Vagina (tissue), 2 donors: ENCODE data around the gene JADE1. TPM values are rescaled to one million over a fixed set of nuclear protein-coding genes. Genes with fewer than 3 reads are reported as not detected.

ENCODE experiments used
- DNase-seq, 2 donors: peaks; one replicate each; pipeline ENCODE4 v3.0.0-alpha.2; 2017; ENCODE audit errors: extremely low spot score in 2 of 2
- H3K27ac ChIP-seq: fragments of 200-600 bp; sonication (generic); one replicate; pipeline ENCODE4 v1.5.1; 2019
- H3K27me3 ChIP-seq: fragments of 200-600 bp; sonication (generic); one replicate; pipeline ENCODE4 v1.5.1; 2019
- H3K36me3 ChIP-seq, 2 donors: fragments of 200-600 bp; sonication (generic); one replicate each; pipeline ENCODE4 v1.5.1; 2017 to 2019
- H3K4me1 ChIP-seq: fragments of 200-600 bp; sonication (generic); one replicate; pipeline ENCODE4 v1.5.1; 2019
- H3K4me3 ChIP-seq, 2 donors: fragments of 200-600 bp; sonication (generic); 1 replicate in 1 of 2; 2 replicates in 1 of 2; pipeline ENCODE4 v1.5.1; 2016 to 2019
- H3K9me3 ChIP-seq: fragments of 200-600 bp; sonication (generic); one replicate; pipeline ENCODE4 v1.5.1; 2019
- POLR2A ChIP-seq, 2 donors: fragments of 450-650 bp; IDR thresholded peaks; one replicate each; pipeline ENCODE4 v1.6.1; 2017; ENCODE audit warnings: antibody characterized with exemption in 2 of 2, mild to moderate bottlenecking in 2 of 2, moderate library complexity in 2 of 2
- POLR2AphosphoS5 ChIP-seq, 2 donors: sonication (generic); formaldehyde crosslinking; IDR thresholded peaks; one replicate each; pipeline ENCODE4 v1.9.0; 2017; ENCODE audit warnings: antibody characterized with exemption in 2 of 2, mild to moderate bottlenecking in 2 of 2, low read depth in 1 of 2; ENCODE audit not compliant: insufficient read depth in 1 of 2
- intact Hi-C: fragments of 100-400 bp; cut with DNase I; formaldehyde crosslinking; loops from one replicate; pipeline ENCODE4 v1.15.1; 2023
- total RNA-seq: library from RNA; depleted of rRNA; stranded (reverse); fragments of >200 nt; gene quantifications from one replicate; pipeline ENCODE4 v1.2.3, GENCODE V29; 2016
- TF ChIP-seq, protein P1 (sequence below), 3 experiments: fragments of 450-650 bp in 2 of 3; fragments of 200-600 bp in 1 of 3; sonication (generic) in 1 of 3; IDR thresholded peaks; one replicate each; pipeline ENCODE4 v1.5.1; 2017 to 2019; ENCODE audit warnings: antibody characterized with exemption in 3 of 3, mild to moderate bottlenecking in 2 of 3, moderate library complexity in 2 of 3

The JADE1 gene
- total RNA-seq, 1 donor from 2014 or later, result 29.0 TPM

DNA sequence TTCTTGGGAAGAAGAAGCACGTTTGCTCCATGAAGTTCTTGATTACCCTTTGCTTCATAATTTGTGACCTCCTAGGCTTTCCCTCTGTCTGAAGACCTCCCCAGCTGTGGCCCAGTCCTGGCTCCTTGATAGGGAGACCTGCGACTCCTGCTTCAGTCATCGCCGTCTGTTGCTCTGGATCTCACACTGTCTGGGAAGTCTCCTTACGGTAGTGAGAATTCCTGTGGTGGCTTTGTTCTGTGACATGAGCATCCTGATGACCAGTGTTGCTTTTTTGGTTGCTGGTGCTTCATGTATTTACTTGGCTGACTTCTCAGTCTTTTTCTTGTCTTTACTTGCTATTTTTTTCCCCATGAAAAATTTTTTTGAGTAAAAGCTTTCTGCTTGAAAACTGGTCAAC is 44.2 kb downstream of the JADE1 start:
- Histone ChIP-seq H3K27ac (no peak overlapping the region), H3K27me3 (no peaks in the 10 kb centered on the region), H3K4me3 (no peak overlapping the region), H3K36me3 (peaks cover 0 to 87% of the 10 kb centered on the region in 2 donors), H3K9me3 (no peaks in the 10 kb centered on the region), H3K4me1 (peaks cover 6% of the 10 kb centered on the region)
- TF ChIP-seq POLR2A (IDR thresholded peaks at IDR 0.05), result no peak
- TF ChIP-seq, protein P1, sequence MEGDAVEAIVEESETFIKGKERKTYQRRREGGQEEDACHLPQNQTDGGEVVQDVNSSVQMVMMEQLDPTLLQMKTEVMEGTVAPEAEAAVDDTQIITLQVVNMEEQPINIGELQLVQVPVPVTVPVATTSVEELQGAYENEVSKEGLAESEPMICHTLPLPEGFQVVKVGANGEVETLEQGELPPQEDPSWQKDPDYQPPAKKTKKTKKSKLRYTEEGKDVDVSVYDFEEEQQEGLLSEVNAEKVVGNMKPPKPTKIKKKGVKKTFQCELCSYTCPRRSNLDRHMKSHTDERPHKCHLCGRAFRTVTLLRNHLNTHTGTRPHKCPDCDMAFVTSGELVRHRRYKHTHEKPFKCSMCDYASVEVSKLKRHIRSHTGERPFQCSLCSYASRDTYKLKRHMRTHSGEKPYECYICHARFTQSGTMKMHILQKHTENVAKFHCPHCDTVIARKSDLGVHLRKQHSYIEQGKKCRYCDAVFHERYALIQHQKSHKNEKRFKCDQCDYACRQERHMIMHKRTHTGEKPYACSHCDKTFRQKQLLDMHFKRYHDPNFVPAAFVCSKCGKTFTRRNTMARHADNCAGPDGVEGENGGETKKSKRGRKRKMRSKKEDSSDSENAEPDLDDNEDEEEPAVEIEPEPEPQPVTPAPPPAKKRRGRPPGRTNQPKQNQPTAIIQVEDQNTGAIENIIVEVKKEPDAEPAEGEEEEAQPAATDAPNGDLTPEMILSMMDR (IDR thresholded peaks at IDR 0.05), result no peak
- no peak for TF ChIP-seq POLR2AphosphoS5 (IDR thresholded peaks at IDR 0.05; ENCODE audit: insufficient read depth in 1 of 2, low read depth in 1 of 2)
- DNase-seq, result no peak
- intact Hi-C loops, result no loop called here

DNA sequence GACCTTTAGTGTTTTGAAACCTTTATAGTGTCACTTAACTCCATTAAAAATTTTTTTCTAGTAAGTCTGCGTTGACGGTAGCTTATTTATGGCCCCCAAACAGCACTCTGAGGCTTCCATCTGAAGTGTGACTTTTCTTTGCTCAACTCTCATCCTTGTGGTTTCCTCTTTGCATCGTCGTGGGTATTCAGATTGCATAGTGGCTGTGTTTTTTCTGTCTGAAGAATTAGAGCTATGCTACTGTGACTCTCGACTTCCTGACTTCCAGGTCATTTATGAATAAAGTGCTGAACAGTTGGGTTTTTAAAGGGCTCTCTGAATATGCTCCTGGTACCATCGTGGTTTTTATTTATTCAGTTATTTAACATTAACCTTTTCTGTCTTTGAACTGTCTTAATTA is 44.9 kb downstream of the JADE1 start:
- Histone ChIP-seq H3K27me3 (no peaks in the 10 kb centered on the region), H3K4me3 (no peak overlapping the region), H3K9me3 (no peaks in the 10 kb centered on the region), H3K4me1 (peaks cover 12% of the 10 kb centered on the region), H3K36me3 (peaks cover 0 to 80% of the 10 kb centered on the region in 2 donors), H3K27ac (no peak overlapping the region)
- intact Hi-C loops, result no loop called here
- TF ChIP-seq POLR2AphosphoS5 (IDR thresholded peaks at IDR 0.05; ENCODE audit: insufficient read depth in 1 of 2, low read depth in 1 of 2), result no peak
- TF ChIP-seq POLR2A (IDR thresholded peaks at IDR 0.05), result no peak
- TF ChIP-seq, protein P1 (IDR thresholded peaks at IDR 0.05), result no peak
- DNase-seq, result no peak

DNA sequence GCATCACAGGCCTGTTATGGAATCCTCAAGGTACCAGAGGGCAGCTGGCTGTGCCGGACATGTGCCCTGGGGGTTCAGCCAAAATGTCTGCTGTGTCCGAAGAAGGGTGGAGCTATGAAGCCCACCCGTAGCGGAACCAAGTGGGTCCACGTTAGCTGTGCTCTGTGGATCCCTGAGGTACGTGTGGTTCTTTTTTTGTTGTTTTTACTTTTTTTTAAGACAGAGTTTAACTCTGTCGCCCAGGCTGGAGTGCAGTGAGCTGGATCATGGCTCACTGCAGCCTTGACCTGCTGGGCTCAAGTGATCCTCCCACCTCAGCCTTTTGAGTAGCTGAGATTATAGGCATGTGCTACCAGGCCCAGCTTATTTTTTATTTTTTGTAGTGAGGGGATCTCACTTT is 46.1 kb downstream of the JADE1 start:
- H3K4me1 ChIP-seq, result peaks cover 23% of the 10 kb centered on the region
- intact Hi-C loops, result no loop called here
- H3K4me3 ChIP-seq, result no peak overlapping the region
- H3K36me3 ChIP-seq, result peaks cover 0 to 74% of the 10 kb centered on the region in 2 donors
- DNase-seq, result no peak
- H3K27ac ChIP-seq, result no peak overlapping the region
- H3K27me3 ChIP-seq, result no peaks in the 10 kb centered on the region
- no peak for TF ChIP-seq POLR2A (IDR thresholded peaks at IDR 0.05)
- no peaks in the 10 kb centered on the region for H3K9me3 ChIP-seq

DNA sequence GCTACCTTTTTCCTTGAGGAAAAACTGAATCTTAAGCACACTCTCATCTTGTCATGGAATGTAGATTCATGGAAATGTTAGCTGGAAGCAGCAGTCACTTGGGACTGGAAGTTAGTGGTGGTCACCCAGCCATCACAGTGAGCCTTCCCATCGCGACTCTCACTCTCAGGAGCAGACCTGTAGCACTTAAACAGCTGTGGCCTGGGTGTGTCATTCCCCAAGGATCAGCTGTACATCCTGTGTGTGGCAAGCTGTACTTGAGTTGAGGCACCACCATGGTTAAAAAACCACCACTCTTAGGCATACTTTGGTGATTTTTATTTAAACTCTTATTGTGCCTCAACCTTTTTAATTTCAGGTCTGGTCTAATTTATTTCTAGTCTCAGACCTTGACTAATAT is 46.7 kb downstream of the JADE1 start:
- no peak overlapping the region for H3K27ac ChIP-seq
- H3K4me1 ChIP-seq, result peaks cover 24% of the 10 kb centered on the region
- peaks cover 0 to 75% of the 10 kb centered on the region in 2 donors for H3K36me3 ChIP-seq
- no peaks in the 10 kb centered on the region for H3K27me3 ChIP-seq
- no peaks in the 10 kb centered on the region for H3K9me3 ChIP-seq
- intact Hi-C loops, result no loop called here
- no peak overlapping the region for H3K4me3 ChIP-seq
- TF ChIP-seq POLR2AphosphoS5 (IDR thresholded peaks at IDR 0.05; ENCODE audit: insufficient read depth in 1 of 2, low read depth in 1 of 2), result no peak
- TF ChIP-seq, protein P1 (IDR thresholded peaks at IDR 0.05), result no peak
- no peak for DNase-seq

DNA sequence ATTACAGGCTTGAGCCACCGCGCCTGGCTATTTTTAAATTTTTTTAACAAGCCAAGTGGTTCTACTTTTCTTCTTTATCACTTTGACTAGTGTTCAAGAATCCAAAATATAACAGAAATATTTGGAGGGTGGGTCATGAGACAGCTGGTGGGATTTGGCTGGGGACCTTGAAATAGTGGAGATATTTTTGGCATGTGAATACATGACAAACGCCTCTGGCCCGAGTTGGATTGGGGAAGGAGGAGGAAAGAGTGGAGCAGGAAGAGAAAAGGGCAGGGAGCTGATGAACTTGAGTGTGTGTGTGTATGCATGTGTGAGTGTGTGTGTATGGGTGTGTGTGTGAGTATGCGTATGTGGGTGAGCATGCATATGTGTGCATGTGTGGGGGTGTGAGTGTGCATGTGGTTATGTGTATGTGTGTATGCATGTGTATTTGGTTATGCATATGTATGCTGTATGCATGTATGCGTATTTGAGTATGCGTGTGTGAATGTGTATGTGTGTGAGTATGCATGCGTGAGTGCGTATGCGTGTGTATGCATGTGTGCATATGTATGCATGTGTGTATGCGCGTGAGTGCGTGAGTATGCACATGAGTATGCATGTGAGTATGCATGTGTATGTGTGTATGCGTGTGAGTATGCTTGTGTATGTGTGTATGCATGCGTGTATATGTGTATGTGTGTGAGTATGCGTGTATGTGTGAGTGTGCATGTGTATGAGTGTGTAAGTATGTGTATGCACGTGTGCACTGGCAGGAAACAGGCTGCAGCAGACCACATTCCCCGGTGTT is 49.6 kb downstream of the JADE1 start:
- Histone ChIP-seq H3K27ac (peak overlapping the region; percentile 18), H3K4me3 (no peak overlapping the region), H3K9me3 (no peaks in the 10 kb centered on the region), H3K27me3 (no peaks in the 10 kb centered on the region), H3K36me3 (peaks cover 0 to 66% of the 10 kb centered on the region in 2 donors), H3K4me1 (peaks cover 34% of the 10 kb centered on the region)
- intact Hi-C loops, result no loop called here
- DNase-seq, result no peak
- TF ChIP-seq POLR2AphosphoS5 (IDR thresholded peaks at IDR 0.05; ENCODE audit: insufficient read depth in 1 of 2, low read depth in 1 of 2), result no peak
- TF ChIP-seq, protein P1 (IDR thresholded peaks at IDR 0.05), result no peak
- TF ChIP-seq POLR2A (IDR thresholded peaks at IDR 0.05), result no peak
